Inferior parietal cortex (tissue), 1 donor: Measurements from ENCODE around the gene MAPK1.
"Not testable (repeated sequence)": the region's sequence is repeated elsewhere in the genome, so short reads cannot be mapped to it uniquely, and the experiment has no call there.

Experiments
- DNase-seq: peaks from one replicate; pipeline ENCODE4 v3.0.0-alpha.2; 2016; ENCODE audit errors: extremely low spot score

The MAPK1 gene

GRCh38 chr22:21790849-21791610, 76.4 kb downstream of the MAPK1 start:
- DNase-seq = not testable (repeated sequence)

DNA sequence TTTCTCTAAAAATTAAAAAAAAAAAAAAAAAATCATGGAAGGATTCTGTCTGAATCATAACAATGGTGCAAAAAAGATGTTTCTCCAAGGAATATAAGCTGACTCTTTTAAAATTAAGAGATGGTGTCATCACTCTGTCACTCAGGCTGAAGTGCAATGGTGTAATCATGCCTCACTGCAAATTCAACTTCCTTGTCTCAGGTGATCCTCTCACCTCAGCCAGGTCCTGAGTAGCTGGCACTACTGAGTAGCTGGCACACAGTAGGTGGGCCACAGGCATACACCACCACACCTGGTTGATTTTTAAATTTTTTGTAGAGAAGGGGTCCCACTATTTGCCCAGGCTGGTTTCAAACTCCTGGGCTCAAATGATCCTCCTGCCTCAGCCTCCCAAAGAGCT, 77.1 kb downstream of the MAPK1 start:
- no peak for DNase-seq

- not testable (repeated sequence) for DNase-seq
Observed at GRCh38 chr22:21787565-21787964, 79.9 kb downstream of the MAPK1 start.

DNA sequence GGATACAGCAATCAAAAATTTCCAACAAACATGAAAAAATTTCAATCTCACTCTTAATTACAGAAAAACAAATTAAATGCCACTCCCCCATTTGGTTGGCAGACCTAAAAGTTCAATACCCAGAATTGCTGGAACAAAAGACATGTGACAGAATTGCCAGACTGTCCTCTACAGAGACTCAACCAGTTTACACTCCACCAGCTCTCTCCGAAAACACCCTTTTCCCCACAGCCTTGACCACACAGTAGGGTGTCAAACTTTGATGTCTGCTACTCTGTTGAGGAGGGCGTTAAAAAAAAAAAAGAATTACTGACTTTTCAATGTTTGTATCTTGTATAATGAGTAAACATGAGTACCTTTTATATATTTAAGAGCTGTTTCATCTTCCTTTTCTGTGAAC, 87.2 kb downstream of the MAPK1 start:
- DNase-seq = no peak

DNA sequence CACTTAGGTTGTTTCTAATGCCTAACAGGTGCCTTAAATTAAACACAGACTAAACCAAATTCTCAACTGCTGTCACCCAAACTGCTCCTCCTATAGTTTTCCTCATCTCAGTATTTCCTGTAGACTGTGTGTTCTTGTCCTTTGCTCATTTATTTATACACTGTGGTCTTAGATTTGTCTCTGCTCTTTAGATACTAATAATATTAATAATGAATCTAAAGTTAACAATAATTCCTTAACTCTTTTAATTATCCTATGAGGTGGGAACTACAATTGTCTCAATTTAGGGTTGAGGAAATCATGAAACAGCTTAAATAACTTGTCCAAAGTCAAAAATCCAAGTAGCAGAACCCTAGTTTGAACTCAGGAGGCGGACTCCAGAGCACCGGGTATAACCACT, 88.0 kb downstream of the MAPK1 start:
- no peak for DNase-seq

DNA sequence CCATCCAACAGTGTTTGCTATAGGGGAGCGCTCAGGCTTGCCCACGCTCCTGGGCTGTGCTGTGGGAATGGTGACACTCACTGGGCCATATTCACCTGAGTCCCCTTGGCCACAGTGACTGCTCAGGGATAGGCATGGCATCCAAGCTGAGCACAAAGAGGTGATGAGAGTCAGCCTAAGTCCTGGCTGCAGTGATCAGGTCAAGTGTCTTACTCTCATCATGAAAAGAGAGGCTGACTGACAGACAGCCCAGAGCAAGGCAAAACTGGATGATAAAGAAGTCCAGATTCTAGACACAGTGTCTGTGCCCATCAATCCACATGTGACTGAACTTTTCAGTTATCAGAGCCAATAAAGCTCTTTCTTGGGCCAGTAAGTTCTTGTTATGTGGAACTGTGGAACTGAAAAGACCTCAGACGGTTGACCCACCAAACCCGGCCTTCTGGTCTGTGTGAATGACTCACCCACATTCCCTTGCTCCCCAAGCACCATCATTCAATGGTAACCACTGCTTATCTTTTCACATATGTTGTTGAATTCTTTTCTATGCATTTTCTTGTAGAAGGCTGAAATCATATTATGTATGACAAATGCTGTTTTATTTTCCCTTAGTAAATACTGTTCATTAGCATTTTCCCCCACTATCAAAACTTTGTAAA, 88.6 kb downstream of the MAPK1 start:
- DNase-seq = no peak

DNA sequence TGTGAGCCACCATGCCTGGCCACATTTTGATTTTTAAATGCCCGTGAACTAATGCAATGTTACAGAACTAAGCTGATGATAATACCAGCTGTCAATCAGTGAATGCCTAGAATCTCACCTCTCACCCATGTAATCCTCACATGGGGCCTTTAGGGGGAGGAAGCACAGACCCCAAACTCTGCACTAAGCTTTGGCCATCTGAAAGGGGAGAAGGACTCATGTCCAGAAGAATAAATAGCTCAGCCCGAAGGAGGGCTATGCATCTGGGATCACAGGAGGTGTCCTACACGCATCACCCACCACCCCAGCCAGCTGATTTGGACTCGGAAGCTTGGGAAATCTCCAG, 95.8 kb downstream of the MAPK1 start:
- no peak for DNase-seq

DNA sequence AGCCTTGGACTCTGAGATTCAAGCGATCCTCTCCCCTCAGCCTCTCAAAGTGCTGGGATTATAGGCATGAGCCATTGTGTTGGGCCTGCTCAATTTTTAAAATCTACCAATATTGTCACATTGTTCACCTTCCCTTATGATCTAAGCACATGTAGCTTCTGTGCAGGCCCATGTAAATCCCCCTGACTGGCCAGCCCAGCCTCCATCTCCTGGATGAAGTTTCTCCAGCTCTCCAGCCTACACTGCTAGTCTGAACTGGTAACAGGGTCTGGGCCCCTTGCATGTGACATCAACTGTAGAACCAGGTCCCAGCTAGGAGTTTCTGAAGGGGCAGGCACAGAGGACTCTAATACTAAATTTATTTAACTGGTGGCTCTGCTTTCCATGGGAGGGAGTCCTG, 99.0 kb downstream of the MAPK1 start:
- DNase-seq = no peak

DNA sequence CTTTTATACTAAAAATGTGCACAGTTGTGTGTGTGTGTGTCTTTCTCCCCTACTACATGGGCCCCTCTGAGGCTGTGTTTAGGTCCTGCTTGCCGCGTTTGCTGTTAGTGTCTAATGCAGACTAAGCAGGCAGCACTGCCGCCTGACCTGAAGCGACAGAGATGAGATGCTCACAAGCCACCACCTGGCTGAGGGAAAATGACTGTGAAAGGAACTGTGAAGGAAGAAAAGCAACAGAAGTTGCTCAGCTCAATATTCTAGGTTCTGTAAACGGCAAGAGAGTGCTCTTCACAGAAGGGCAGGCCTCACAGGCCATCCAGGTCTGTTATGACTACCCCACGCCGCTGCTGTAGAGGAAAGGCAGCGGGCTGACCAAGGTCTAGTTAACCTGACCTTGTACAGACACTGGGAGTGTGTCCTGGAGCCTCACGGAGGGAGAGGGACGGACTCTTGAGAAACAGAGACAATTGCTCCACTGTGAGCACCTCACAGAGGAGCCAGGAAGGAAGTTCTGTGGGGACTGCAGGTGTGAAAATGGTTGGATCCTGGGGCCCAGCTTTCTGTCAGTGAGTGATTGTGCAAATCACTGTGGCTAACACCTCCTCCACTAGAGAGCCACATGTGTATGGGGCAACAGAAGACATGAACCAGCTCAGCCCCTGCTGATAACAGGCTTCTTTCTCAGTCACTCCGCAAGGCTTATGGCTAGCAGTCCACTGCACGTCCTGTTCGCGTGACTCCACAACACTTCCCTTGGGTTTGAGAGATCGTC, 100.6 kb downstream of the MAPK1 start:
- DNase-seq = peak; percentile 0

DNA sequence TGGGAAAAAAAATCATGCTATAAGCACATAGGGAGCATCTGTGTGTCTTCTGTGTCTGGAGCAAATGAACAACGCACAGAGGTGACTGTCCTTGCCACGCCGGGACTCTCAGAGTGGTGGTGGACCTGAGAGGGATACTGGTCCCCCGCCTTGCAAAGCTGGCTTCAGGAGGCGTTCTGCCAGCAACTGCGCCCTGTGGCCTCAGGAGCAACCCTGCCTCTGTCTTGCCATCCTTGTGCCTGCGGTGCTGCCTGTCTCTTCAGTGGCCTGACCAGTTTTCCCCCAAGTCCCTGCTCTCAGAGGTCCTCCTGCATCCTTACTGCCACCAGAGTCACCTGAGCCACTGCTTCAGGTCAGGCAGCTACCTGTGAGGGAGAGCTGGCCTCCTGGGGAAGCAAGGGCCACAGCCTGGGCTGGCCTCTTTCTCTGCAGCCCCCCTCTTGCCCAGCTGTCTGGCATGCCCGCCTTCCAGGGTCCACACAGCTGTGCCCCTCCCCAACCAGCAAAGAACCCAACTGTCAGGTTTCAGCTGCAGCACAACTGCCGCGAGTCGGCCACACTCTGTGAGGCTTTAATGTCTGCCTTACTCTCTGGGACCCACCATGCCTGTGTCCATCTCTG, 101.4 kb downstream of the MAPK1 start:
- DNase-seq = no peak

DNA sequence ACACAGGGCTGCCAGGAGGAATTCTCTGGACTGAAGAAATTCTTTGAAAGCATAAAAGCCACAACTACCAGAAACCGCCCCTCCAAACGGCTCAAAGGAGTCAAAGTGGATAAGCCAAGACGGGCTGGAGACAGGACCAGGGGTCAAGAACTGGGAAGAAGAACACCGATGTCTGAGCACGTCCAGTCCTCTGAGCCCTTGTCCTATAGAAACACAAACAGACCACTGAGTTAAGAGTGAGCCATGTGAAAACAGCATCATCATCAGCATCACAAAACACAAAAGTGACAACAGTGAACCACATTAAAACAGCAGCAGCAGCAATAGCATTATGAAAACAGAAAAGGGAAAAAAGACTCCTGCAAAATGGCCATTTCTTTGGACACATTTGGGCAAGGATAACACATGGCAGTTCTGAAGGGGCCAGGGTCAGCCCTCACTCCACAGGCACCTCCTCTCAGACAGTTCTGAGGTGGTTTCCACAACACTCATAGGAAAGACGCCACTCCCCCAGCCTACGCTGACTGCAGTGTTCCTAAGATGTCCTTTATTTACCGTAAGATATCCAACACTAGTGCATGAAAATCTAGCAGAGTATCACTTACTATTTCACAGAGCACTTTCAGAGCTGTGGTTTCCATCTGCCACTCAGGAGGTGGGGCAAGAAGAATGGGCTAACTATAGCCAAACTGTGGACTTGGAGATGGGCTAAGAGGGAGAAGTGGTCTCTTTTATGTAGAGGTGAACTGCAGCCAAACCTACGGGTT, 103.2 kb downstream of the MAPK1 start:
- peak; percentile 10 for DNase-seq

GRCh38 chr22:21762712-21763581, 104.5 kb downstream of the MAPK1 start:
- DNase-seq = no peak

DNA sequence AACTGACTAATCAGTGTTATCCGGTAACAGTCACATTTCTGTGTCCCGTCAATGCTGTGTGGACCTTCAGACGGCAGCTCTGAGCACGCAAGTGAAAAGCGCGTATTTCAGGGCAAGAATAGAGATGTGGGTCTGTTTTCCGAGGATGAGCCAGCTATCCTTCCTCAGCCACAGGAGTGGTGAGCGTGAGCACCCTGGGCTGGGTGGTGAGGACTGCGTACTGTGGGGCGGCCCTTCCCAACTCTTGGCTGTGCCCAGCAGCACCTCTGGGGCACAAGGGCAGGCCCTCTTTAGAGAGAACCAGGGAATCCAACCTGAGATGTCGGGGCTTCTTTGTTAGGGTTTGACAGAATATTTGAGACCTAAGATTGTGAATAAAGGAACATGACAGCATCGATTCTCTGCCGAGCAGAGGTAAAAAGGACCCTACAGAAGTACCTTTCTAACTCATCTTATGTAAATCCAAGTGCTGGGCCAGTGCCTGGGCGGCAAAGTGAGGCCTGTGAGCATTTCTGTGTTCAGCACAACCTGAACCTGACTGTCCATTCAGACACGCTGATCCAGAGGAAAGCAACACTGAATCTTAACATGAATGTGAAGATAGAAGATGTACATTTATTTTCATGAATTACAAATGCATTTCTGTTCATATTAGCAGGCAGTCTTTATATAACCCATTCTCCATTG, 105.3 kb downstream of the MAPK1 start:
- DNase-seq = no peak

DNA sequence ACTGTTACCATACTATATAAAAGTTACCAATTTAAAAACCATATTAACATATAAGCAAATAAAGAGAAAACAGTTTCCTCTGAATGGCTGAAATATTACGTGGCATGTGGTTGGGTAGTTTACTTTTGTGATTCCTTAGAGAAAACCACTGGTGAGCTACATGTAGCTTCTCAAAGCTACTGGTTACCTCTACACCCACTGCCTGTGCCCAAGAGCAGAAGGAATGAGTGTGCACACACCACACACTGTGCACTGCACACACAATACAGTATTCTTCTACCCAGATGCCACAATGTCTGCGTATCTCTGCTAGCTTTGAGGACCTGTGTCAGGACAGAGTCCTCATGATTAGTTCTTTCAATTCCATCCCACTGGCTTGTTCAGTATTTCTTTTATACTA, 106.4 kb downstream of the MAPK1 start:
- DNase-seq = no peak

DNA sequence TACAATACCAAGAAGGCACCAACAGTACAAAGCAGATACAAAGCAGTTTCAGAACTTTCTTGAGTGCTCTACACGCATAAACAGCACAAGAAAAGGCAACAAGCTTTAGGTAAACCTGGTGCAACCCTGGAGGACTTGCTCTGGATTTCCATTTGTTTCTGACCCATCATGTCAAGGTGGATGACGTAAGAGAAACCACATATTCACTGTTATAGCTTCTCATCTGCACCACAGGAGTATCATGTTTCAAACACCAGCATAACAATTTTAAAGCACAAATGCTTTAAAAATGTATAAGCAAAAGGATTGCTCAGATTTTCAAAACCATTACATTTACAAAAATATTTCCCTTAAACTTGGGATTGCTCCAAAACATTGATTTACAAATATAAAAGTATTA, 106.8 kb downstream of the MAPK1 start:
- no peak for DNase-seq

GRCh38 chr22:21759646-21760376, 107.6 kb downstream of the MAPK1 start:
- no peak for DNase-seq

DNA sequence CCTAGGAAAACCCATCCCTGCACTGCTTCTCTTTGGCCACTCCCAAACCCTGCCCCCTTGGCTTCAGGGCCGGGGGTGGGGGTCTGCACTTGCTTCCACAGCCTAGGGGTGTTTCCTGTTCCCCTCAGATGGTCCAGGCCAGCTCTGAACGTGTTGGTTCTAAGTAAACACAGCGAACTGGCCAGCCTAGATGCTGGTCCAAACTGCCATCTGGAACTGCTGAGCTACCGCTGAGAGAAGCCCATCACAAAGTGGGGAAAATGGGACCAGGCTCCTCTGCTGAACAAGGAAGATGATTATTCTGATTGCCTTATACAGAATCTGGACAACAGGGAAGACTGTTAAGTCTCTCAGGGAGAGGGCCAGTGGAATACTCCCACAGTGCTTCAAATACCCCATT, 108.4 kb downstream of the MAPK1 start:
- DNase-seq = peak; percentile 29

DNA sequence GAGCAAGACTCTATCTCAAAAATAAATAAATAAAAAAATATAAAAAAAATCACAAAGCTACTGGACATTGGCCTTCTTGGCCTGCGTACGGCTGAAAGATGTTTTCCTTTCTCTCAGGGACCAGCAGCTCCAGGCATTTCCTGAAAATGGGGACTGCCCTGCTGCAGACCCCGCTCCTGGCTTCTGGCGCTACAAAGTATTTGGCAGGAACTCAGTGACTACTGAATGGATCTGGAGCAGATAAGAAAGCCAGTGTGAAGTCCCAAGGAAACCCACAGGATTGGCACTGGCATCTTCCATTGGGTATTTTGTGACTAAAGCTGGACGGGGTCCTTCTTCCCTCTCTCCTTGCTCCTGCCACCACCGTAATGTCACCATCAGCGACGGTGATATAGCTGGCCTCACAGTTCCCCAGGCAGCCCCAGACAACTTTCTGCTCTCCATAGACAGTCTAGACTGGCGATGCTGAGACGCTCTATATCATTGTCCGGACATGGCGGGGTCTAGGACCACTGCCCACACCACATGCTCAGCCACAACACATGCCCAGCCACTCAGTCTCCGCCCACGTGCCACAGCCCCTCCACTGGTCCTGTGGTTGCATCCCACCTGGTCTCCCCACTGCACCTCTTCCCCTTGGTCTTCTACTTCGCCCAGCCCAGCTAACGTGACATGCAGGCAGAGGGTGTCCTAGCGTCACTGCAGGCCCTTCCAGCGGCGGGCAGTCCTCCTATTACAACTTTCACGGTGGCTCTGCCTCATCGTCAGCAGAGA, 109.2 kb downstream of the MAPK1 start:
- DNase-seq = no peak

DNA sequence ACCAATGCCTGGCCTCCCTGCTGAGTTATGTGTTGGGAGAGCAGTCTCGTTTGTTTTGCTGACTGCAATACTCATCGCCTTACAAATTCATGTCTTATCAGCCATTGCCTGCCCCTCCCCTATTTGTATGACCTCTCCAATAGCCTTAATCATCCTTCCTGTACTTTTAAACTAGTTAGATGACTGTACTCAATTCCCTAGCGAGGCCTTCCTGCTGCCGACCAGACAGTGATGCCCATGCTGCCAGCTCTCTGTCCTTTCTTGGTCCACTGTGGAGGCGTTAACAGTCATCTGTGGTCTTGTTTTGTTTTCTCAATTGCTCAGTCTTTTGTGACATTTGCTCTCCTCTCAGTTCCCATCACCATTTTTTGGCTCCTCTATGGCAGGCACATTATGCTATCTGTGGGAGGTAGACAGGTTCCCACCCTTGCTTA, 111.6 kb downstream of the MAPK1 start:
- peak; percentile 38 for DNase-seq
